GM10847 (cell line): Measurements from ENCODE around the gene ZBTB20.

Experiments
- POLR2A ChIP-seq: IDR thresholded peaks from 2 replicates; pipeline ENCODE4 v1.6.1; 2011; ENCODE audit not compliant: insufficient read length; ENCODE audit errors: extremely low read depth

ZBTB20 gene

DNA sequence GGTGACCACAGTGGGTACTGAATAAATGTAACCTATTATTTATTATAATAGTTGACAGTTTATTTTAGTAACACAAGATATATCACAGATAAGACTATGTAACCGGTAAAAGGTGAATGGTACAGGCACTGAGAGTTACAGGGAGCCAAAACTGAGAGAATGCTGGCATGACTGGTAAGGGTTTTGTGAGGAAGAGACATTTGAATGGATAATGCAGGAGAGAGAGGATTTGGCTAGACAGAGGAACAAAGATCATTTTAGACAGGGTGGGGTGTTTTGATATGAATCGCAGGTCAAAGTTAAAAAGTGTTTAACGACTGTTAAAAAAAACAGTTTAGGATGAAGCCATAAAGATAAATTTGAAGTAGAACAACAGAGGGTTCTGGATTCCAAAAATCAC lies 421.1 kb downstream of the ZBTB20 start:
- TF ChIP-seq POLR2A = no peak

DNA sequence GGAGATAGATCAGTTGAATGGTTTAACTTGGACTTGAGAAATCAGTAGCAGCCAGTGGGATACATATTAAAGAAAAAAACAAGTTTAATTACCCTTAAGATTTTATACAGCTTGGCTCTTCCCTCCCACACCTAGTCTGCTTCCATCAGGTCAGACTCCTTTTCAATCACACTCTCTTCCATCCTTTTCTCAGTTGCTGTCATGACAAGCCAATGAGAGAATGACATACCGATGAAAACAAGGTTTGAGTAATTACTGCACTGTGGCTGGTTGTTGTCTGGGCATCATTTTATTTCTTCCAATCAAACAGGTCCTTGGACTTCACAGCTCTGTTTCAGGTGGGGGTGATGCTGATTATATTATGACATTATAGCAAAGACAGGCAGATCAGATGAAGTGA lies 424.6 kb downstream of the ZBTB20 start:
- TF ChIP-seq POLR2A = no peak

DNA sequence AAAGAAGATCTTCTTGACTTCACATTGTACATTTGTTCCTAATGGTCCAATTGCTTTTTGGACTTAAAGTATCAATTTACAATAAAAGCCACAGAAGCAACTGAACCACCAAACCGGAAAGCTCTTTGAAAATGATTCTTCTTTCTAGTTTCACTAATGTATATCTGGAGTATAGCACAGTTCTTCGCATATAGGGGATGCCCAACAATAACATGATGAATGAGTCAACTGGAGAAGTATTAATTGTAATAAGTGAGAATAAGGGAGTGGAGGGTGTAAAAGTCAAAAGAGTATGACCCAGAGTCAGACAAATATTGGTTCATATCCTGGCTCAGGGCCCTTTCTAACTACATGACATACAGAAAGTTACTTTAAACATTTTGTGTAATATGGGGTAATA lies 425.2 kb downstream of the ZBTB20 start:
- TF ChIP-seq POLR2A = no peak

DNA sequence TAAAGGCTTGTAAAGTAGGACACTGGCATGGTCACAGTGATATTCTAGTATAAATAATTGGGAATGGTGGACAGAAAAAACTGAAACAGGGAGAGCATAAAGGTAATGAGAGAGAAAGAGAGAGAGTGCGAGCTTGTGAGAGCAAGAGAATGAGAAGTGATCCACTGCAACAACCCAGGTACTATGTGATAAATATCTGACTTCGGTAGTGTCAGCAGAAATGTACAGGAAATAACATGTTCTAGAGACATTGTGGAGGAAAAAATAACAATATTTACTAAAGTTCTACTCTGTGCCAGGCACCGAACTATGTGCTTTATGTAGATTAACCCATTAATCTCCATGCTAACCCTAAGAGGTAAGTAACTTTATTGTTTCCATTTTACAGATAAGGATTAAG lies 425.9 kb downstream of the ZBTB20 start:
- TF ChIP-seq POLR2A = no peak

DNA sequence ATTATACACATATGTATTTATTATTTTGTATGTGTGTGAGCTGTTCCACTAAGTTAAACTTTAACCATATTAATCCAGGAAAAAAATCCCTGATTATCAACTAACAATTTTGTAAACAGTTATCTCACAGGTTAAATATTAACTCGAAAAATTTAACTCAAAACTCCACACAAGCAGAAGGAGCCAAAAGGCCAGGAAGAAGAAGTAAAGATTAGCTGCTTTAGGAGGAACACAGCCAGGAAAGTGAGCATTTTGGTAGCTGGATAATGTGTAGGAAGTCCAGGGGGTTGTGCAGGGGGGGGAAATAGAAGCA lies 428.2 kb downstream of the ZBTB20 start:
- no peak for TF ChIP-seq POLR2A

DNA sequence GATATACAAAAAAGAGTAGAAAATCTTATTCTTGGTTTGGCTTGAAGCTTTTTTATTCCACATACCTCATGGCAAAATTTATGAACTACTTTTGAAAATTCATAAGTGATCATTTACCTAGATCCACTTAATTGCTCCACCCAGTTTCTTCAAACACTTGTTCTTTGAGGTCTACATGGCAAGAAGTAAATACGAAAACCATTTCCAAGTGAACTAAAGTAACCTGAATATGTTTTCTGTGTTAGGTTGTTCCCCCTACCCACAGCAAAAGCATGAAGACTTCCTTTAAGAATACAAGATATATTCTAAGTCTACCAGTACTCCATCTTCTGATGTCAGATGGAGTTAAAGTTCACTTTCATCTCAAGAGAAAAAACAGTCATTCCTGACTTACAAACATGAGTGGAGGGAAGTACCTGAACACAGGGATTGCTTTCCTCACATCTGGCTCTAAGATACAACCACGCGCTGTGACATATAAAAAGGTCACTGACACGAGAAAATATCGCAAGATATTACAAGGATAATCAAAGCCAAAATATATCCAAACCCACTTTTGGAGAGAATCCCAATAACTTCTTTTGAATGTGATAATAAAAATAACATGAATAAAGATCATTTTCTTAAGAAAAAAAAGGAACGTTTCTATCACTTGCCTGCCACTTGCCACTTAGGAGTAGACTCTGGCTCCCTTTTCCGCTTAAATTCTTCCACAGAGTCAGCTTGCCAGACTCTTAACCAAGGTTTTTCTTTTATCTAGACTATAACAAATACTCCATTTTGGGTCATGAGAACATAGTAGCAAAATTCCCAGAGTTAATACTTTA lies 428.8 kb downstream of the ZBTB20 start:
- TF ChIP-seq POLR2A = no peak

DNA sequence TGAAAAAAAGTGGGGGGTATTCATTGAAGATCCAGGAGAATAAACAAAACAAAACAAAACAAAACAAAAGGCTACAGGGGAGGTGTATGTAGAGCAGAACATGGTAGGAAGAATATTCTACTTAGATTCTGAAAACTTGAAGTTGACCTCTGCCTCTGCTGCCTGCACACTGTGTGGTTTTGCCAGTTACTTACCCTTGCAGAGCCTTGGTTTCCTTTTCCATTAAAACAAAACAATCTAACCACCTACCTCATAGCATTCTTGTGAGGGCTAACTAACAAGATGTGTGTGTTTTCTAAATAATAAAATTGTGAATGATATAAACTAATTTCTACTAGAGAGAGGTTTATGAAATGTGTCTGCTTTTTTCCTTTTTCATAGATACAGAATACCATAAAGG lies 430.2 kb downstream of the ZBTB20 start:
- no peak for TF ChIP-seq POLR2A

DNA sequence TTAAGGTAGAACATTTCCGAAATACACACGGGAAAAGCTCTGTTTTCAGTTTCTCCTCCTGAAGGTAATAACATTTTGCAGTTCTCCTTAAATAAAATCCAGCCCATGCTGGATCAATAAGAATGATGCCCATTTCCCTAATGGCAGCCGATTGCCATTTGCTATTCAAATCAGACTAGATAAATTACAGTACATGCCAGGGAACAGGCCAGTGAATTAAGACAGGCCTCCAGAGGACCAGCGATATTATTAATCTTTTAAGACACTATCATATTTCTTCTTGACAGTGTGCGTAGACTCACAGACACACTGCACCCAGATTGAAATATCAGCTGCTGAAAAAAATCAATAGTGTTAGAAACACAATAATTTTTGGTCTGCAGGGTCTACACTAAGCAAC lies 431.0 kb downstream of the ZBTB20 start:
- no peak for TF ChIP-seq POLR2A

DNA sequence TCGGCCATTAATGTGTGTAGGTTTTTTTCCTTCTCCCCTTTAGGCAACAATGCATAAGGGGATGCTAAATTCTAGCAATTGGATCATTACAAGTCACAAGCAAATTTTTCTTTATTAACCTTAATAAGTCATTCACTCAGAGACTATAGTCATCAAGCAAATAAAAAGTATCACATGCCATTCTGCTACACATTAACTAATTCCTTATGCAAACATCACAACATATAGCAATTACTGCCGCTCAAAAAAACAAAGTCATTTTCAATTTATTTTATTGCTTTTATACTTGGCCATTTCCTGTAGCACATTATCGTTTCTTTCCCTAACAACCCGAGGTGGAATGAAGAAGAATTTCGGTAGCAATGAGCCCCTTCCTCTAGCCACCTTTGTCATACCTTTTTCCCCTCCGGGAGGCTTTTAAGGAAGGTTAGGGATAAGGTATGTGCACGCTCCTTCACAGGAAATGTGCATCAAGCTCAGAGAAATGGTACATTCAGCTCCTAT lies 432.1 kb downstream of the ZBTB20 start:
- no peak for TF ChIP-seq POLR2A

DNA sequence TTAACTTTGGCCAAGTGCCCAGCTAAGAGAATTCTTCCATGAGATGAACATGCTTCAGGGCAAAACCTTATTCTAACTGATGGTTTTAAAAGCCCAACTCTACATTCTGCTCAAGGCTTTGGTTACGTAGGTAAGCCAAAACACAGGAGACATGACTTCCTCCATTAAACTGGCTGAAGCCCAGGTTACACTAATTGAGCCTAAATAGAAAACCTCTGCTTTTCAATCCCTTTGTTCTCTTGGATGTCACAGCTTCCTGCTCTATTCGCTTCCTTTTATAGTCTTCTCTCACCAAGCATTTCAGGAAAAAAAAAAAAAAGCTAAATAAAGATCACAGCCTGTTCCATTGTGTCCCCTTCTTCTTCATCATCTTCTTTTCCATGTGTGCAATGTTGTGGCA lies 432.9 kb downstream of the ZBTB20 start:
- TF ChIP-seq POLR2A = no peak

DNA sequence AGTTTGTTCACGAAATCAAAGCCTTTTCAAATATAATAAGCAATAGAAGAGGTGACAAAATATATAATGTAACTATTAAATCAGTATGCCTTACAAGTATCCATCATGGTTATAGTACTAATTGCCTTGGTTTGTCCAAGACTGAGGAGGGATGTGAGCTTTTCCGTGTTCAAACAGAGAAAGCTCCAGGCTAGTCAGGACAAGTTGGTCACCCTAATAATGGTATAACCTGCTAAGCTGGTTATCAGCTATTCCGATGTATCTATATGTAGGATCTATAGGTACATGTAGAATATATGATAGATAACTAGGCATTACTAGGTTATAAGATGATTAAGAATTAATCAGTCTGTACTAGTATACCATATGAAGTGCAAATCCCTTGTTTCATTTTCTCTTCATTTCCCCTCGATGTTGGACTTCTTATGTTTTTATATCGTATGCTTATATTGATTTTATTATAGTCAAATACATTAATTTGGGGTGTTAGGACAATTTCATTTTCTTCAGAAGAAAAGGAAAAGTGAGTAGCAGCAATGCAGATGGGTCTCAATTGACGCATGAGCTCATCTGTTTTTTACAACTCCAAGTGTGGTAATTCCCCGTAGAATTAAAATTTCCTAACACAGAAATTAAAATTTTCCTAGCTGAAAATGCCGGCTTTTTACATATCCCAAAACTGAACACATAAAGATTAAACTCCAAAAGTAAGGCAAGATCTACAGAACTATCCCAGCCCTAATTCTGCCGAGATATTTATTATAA lies 434.2 kb downstream of the ZBTB20 start:
- TF ChIP-seq POLR2A = no peak

DNA sequence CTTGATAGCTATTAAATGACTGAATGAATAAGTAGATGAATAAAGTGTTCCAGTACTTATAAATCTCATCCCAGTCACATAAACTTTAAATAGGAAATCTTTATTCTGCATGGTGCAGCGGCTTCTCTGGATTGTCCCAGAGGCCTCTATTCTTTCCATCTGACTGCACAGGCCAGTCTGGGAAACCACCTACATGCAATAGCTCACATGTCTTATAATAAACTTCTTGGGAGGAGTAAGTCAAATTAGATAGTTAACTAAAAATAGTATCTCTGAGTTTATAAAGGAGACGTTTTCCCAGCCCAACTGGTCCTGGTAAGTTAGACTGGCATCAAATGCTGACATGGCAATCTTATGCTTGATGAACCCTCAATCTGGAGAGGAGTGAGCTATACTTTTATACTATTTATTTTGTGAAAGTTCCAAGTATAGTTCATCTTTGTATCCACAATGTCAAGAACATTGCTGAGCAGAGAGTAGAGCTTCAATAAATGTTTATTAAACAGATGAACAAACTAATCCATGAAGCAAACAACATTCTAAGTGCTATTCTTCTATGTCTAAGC lies 435.7 kb downstream of the ZBTB20 start:
- no peak for TF ChIP-seq POLR2A

DNA sequence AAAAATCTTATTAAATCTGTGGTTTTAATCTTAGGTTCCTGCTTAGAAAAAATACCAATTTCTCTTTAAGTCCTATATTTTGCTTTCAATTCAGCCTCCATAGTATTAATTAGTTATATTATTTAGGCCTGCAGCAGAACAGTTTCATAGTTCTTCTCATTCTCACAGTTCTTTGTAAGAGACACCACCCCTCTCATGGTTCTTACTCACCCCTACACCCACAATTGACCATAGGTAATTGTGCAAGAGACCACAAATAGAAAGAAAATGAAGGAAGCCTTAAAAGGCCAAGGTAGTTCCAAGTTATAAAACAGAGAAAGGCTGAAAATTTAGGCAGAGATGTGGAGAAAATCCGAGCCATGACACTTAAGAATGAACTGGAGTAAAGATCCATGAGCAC lies 438.0 kb downstream of the ZBTB20 start:
- no peak for TF ChIP-seq POLR2A

DNA sequence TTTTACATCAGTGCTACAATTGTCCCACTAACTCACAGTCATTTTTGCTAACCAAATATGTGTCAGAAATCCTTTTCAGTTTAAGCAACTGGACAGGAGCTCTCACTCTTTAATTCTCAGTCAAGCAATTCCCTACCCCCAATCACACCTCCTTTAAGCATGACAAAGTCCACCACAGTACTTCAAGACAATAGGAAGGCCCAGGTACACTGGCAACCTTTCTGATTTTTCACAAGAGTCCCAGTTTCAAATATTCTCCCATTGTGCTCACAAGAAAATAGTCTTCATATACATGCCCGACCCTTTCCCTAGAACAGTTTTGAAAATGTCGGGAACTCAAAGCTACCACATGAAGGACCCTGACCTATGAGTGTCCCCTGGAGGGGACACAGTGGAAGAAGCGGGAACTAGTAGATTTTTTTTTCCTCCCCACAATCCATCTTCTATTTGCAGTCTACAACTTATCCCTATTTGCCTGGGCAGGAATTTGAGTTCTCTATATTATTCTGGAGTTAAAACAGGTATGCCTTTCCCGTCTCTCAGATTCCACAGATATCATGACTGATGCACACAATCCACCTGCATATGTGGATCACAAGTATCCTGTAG lies 439.7 kb downstream of the ZBTB20 start:
- TF ChIP-seq POLR2A = no peak

DNA sequence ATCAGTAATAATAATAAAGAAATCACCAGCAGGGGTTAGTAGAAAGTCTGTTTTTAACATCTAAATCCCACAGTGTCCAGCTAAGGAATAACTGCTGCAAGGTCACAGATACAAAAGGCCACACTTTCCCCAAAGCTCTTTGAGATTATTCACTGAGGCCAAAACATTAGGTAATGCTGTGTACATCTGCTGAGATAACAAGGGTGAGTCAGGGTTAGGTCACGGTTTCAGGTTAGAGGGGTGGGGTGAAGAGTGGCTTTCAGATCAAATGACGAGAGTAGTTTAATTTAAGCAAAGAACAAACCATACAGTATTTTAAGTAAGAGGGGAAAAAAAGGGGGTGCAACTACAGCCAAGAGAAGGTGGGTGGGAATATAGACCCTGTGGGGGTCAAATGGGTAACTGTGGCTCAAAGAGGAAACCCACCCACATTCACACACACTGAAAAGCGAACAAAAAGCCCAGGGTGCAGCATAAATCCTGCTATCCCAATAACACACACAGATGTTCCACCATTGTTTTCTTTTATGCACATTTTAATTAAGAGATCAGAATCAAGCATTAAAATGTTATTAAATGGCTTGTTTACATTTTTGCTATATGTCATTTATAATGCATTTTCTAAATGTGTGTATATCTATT lies 440.4 kb downstream of the ZBTB20 start:
- TF ChIP-seq POLR2A = no peak

DNA sequence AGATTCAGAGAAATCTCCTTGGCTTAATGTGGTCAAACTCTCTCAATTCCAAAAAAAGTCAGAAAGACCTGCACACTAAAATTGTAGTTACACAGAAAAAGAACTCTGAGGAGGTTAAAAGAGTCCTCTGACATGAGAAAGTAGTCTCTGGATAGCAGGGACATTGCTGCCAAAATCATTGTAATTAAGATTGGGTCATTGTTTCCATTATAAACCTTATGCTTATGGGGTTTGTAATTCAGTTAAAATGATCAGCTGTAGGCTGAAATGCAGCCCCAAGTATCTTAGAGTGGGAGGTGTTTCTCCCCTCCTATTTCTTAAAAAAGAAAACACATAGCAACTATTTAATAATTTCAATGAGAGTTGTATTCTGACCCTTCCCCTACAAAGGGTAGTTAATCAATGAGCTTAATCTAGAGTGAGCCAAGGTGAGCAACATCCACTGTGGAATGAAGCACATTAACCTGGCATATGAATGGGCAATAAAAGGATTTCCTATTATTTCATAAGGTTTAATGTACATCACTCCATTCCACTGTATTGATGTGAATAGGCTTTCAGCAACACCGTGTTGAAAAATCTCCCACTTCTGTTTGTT lies 446.4 kb downstream of the ZBTB20 start:
- TF ChIP-seq POLR2A = no peak
